ENCODE measurements around the gene NLGN2. TPM values are rescaled to one million over a fixed set of nuclear protein-coding genes. Genes with fewer than 3 reads are reported as not detected.

NLGN2 gene
- total RNA-seq, 2 experiments from 2014 or later, result 7.6 to 8.4 TPM

- Histone ChIP-seq H3K27me3 (ENCODE audit: control insufficient read depth in 1 of 2, insufficient read depth in 2 of 2, low read length in 2 of 2) (no peaks in the 10 kb centered on the region), H3K4me1 (ENCODE audit: insufficient read depth, low read length) (no peaks in the 10 kb centered on the region), H3K4me3 (ENCODE audit: low read length) (no peak overlapping the region), H3K9me3 (ENCODE audit: control insufficient read depth in 1 of 2, insufficient read depth in 1 of 2, low read length in 2 of 2) (no peaks in the 10 kb centered on the region), H3K36me3 (ENCODE audit: insufficient read depth, low read length) (no peaks in the 10 kb centered on the region), H3K27ac (ENCODE audit: low read depth in 1 of 2, low read length in 2 of 2) (no peak overlapping the region)
- Mint-ChIP-seq H3K36me3 (ENCODE audit: low read depth) (no peaks in the 10 kb centered on the region), H3K27ac (no peak overlapping the region), H3K4me1 (ENCODE audit: low read depth) (no peaks in the 10 kb centered on the region), H3K27me3 (no peaks in the 10 kb centered on the region), H3K9me3 (no peaks in the 10 kb centered on the region), H3K4me3 (no peak overlapping the region)
- ATAC-seq (ENCODE audit: poor library complexity) (no peak), DNase-seq (no peak)
- TF ChIP-seq CTCF (IDR thresholded peaks at IDR 0.05), result no peak
- ChIA-PET CTCF (no interaction called here), POLR2A (no interaction called here)
- intact Hi-C loops (cut with DNase I, micrococcal nuclease), result no loop called here
These were observed 19.3 kb downstream of the NLGN2 start for GRCh38 chr17:7426896-7427489.

GRCh38 chr17:7427549-7427948 lies 19.9 kb downstream of the NLGN2 start:
- Mint-ChIP-seq H3K9me3 (no peaks in the 10 kb centered on the region), H3K27me3 (no peaks in the 10 kb centered on the region), H3K4me3 (no peak overlapping the region), H3K27ac (no peak overlapping the region), H3K36me3 (ENCODE audit: low read depth) (no peaks in the 10 kb centered on the region), H3K4me1 (ENCODE audit: low read depth) (no peaks in the 10 kb centered on the region)
- intact Hi-C loops (cut with DNase I, micrococcal nuclease), result no loop called here
- POLR2A ChIA-PET, result no interaction called here
- H3K4me1 ChIP-seq (ENCODE audit: insufficient read depth, low read length), result no peaks in the 10 kb centered on the region
- ATAC-seq (ENCODE audit: poor library complexity), result no peak
- DNase-seq, result no peak
- H3K4me3 ChIP-seq (ENCODE audit: low read length), result no peak overlapping the region
- no peak for TF ChIP-seq CTCF (IDR thresholded peaks at IDR 0.05)
- CTCF ChIA-PET, result no interaction called here
- no peaks in the 10 kb centered on the region for H3K27me3 ChIP-seq (ENCODE audit: control insufficient read depth in 1 of 2, insufficient read depth in 2 of 2, low read length in 2 of 2)
- no peaks in the 10 kb centered on the region for H3K36me3 ChIP-seq (ENCODE audit: insufficient read depth, low read length)
- no peaks in the 10 kb centered on the region for H3K9me3 ChIP-seq (ENCODE audit: control insufficient read depth in 1 of 2, insufficient read depth in 1 of 2, low read length in 2 of 2)
- H3K27ac ChIP-seq (ENCODE audit: low read depth in 1 of 2, low read length in 2 of 2), result no peak overlapping the region

GRCh38 chr17:7428557-7428956 lies 20.9 kb downstream of the NLGN2 start, which contains the start of gene SPEM3:
Gene SPEM3 (plus strand): TSS chr17:7428857. CDS start chr17:7428903, 46 bp downstream.
- Histone ChIP-seq H3K9me3 (ENCODE audit: control insufficient read depth in 1 of 2, insufficient read depth in 1 of 2, low read length in 2 of 2) (no peaks in the 10 kb centered on the region), H3K36me3 (ENCODE audit: insufficient read depth, low read length) (no peaks in the 10 kb centered on the region), H3K27me3 (ENCODE audit: control insufficient read depth in 1 of 2, insufficient read depth in 2 of 2, low read length in 2 of 2) (no peaks in the 10 kb centered on the region), H3K4me1 (ENCODE audit: insufficient read depth, low read length) (no peaks in the 10 kb centered on the region), H3K4me3 (ENCODE audit: low read length) (no peak within 1 kb of the TSS), H3K27ac (ENCODE audit: low read depth in 1 of 2, low read length in 2 of 2) (no peak within 1 kb of the TSS)
- Mint-ChIP-seq H3K4me3 (no peak within 1 kb of the TSS), H3K27ac (no peak within 1 kb of the TSS), H3K27me3 (no peaks in the 10 kb centered on the region), H3K4me1 (ENCODE audit: low read depth) (no peaks in the 10 kb centered on the region), H3K9me3 (no peaks in the 10 kb centered on the region), H3K36me3 (ENCODE audit: low read depth) (no peaks in the 10 kb centered on the region)
- intact Hi-C loops (cut with DNase I, micrococcal nuclease), result no loop called here
- no peak for TF ChIP-seq CTCF (IDR thresholded peaks at IDR 0.05)
- DNase-seq (no peak), ATAC-seq (ENCODE audit: poor library complexity) (no peak)
- POLR2A ChIA-PET, result no interaction called here
- CTCF ChIA-PET, result no interaction called here

Data from CD4-positive, alpha-beta T cell (primary cell).